Endometrium (tissue), 2 donors: Measurements from ENCODE around the gene ZNF239.
"Not testable (repeated sequence)": the region's sequence is repeated elsewhere in the genome, so short reads cannot be mapped to it uniquely, and the experiment has no call there.

Experiments used
- FAIRE-seq: peaks from 2 replicates; lab custom pipeline; 2012; peaks lifted over from hg19 to GRCh38; lab: Jason Lieb, UNC
- donor health status: control.
- donor health status: control.

Gene ZNF239

GRCh38 chr10:43576580-43576979 lies 2.2 kb upstream of the ZNF239 start:
- no peak for FAIRE-seq

GRCh38 chr10:43576062-43576461 lies 1.6 kb upstream of the ZNF239 start:
- no peak for FAIRE-seq

GRCh38 chr10:43574906-43575305 lies 490 bp upstream of the ZNF239 start:
- no peak for FAIRE-seq

DNA sequence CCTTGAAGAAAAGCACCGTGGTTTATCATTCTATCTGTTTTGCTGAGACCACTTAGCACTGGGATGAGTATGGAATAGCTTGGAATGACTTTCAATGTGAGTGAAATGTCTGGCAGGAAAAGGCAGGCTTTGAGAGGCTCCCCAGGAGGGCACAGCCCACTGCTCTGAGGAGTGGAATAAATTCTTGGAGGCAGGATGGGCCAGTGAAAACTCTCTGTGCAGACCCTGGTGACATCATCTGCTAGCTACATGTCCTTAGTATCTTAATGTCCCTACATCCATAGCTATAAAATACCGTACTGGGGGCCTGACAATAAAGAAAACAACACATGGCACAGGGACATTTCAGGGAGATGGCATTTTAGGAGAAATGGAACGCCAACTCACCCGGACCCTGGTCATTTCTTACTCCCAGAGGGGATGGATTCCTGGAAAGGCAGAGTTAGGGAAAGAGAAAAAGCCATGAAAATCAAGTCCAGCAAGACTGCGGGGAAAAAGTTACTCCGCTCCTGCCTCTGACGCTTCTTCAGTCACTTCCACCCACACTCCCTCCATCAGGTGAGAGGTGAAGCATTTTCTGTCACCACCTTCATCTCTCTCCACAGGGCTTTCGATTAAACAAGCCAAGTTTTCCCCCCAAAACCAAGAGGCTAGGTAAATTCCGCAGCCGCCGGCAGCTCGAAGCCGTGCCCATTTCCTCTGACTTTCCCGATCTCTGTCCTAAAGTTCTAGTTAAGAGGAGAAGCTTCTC lies 991 bp downstream of the ZNF239 start:
- no peak for FAIRE-seq

GRCh38 chr10:43570971-43571370 lies 3.4 kb downstream of the ZNF239 start:
- no peak for FAIRE-seq

GRCh38 chr10:43569681-43570080 lies 4.7 kb downstream of the ZNF239 start:
- no peak for FAIRE-seq

- FAIRE-seq, result no peak
These were observed 17.2 kb downstream of the ZNF239 start for GRCh38 chr10:43557214-43557613.

DNA sequence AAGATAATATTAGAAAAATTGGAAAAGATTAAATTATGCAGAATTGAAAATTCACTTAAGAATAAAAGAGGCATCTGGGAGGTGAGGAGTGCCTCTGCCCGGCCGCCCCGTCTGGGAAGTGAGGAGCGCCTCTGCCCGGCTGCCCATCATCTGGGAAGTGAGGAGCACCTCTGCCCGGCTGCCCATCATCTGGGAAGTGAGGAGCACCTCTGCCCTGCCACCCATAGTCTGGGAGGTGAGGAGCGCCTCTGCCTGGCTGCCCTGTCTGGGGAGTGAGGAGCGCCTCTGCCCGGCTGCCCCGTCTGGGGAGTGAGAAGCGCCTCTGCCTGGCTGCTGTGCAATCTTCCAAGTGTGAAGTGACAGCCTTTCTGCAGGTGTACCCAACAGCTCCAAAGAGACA lies 30.7 kb downstream of the ZNF239 start:
- FAIRE-seq, result not testable (repeated sequence)

DNA sequence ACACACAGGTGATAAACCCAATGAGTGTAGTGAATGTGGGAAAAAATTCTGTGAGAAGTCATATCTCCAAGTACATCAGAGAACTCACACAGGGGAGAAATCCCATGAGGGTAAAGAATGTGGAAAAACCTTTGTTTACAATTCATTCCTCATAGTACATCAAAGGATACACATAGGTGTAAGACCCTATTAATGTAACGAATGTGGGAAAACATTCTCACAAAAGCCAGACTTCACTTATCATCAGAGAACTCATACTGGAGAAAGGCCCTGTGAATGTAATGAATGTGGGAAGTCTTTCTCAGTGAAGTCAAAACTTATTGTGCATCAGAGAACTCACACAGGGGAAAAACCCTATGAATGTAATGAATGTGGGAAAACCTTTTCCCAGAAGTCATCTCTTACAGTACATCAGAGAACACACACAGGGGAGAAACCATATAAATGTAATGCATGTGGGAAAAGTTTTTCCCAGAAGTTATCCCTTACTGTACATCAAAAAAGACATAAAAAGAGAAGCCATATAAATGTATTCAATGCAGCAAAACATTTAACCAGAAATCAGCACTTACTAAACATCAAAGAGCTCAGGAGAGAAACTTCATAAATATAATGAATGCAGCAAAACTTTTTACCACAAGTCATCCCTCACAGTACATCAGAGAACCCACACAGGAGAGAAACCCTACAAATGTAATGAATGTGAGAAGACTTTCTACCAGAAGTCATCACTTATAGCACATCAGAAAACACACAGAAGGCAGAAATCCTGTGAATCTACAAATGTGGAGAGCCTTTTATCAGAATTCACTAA lies 49.8 kb downstream of the ZNF239 start:
- no peak for FAIRE-seq
